GM12875 (cell line): ENCODE data around the gene PRKN.

Source experiments
- H3K4me3 ChIP-seq: one replicate; pipeline ENCODE4 v1.5.1; 2011; ENCODE audit warnings: low read depth, low read length, control low read depth
- TF ChIP-seq, protein P1 (sequence below): IDR thresholded peaks from 2 replicates; pipeline ENCODE4 v1.5.1; 2011; ENCODE audit warnings: low read depth, mild to moderate bottlenecking, control low read depth, inconsistent platforms, low read length, moderate library complexity, borderline replicate concordance; ENCODE audit not compliant: insufficient read depth

PRKN gene

DNA sequence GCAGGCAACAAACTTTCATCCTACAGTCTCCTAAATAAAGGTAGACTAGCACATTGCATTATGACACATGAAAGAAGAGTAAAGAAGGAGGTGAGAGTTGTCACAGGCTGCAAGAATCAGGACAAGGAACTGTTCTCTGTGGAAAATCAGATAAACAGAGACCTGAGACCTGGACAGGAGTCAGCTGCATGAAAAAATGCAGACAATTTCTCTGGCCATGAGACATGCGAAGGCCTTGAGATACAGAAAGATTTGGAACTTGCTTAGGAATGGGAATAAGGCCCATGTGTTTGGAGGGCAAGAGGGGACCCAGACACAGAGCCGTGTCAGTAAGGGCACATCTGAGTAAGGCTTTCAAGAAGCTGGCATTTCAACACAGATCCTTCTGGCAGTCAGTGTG is 779.1 kb downstream of the PRKN start:
- TF ChIP-seq, protein P1, sequence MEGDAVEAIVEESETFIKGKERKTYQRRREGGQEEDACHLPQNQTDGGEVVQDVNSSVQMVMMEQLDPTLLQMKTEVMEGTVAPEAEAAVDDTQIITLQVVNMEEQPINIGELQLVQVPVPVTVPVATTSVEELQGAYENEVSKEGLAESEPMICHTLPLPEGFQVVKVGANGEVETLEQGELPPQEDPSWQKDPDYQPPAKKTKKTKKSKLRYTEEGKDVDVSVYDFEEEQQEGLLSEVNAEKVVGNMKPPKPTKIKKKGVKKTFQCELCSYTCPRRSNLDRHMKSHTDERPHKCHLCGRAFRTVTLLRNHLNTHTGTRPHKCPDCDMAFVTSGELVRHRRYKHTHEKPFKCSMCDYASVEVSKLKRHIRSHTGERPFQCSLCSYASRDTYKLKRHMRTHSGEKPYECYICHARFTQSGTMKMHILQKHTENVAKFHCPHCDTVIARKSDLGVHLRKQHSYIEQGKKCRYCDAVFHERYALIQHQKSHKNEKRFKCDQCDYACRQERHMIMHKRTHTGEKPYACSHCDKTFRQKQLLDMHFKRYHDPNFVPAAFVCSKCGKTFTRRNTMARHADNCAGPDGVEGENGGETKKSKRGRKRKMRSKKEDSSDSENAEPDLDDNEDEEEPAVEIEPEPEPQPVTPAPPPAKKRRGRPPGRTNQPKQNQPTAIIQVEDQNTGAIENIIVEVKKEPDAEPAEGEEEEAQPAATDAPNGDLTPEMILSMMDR: no peak
- no peak overlapping the region for H3K4me3 ChIP-seq

DNA sequence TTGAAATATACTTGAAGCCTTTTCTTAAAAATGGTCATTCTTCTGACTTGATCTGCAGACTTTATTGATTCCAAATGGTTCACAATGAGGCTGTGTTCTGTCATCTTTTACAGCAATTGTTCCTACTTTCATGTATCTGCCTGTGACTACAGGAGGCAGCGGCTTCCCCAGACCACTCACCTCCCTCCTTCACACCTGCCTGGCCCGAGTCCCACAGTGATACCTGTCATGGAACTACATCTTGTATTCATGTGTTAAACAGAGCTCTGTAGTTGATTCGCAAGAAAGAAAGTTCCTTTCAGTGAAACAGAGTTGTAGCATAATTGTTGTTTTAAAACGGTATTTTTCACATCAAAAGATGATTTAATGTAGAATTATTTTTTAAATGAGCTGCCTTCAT is 780.2 kb downstream of the PRKN start:
- no peak overlapping the region for H3K4me3 ChIP-seq
- TF ChIP-seq, protein P1: no peak

DNA sequence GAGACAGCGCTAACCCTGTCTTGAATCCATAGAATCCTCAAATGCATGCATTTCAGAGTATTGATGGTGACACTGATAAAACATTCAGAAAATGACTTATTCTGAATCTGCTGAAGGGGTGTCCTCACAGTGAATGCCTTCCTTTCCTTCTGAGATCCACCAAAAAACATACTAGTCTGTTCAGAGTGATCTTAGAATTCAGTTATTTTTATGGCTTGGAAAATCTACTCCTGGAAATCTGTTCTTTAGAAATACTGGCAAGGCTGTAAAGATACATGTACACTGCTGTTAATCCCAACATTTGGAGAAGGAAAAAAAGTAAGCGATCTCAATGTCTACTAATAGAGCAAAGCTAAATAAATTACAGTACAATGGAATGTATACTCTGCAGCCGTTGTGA is 781.1 kb downstream of the PRKN start:
- TF ChIP-seq, protein P1: no peak
- no peak overlapping the region for H3K4me3 ChIP-seq

DNA sequence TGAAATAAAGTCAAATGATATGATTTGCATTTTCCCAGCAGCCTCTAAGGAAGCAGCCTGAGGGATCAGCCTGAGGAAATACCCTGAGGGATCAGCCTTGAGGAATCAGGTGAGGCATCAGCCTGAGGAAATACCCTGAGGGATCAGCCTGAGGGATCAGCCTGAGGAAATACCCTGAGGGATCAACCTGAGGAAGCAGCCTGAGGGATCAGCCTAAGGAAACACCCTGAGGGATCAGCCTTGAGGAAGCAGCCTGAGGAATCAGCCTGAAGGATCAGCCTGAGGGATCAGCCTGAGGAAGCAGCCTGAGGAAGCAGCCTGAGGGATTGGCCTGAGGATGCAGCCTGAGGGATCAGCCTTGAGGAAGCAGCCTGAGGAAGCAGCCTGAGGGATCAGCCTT is 784.0 kb downstream of the PRKN start:
- TF ChIP-seq, protein P1: no peak
- no peak overlapping the region for H3K4me3 ChIP-seq

DNA sequence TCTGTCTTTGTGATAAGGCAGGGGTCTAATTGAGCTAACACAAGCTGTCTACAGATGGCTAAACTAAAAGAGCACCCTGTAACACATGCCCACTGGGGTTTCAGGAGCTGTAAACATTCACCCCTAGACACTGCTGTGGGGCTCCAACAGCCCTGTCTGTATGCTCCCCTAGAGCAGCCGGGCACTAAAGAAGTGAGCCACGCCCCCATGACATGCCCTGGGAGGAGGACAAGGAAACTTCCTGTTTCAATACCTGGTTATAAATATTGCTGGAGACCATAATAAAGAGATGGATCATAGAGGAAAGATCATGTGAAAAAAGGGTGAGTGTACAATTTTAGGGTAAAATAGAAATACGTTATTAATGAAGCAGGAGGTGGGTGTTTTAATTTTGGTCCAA is 786.0 kb downstream of the PRKN start:
- TF ChIP-seq, protein P1: no peak
- no peak overlapping the region for H3K4me3 ChIP-seq

DNA sequence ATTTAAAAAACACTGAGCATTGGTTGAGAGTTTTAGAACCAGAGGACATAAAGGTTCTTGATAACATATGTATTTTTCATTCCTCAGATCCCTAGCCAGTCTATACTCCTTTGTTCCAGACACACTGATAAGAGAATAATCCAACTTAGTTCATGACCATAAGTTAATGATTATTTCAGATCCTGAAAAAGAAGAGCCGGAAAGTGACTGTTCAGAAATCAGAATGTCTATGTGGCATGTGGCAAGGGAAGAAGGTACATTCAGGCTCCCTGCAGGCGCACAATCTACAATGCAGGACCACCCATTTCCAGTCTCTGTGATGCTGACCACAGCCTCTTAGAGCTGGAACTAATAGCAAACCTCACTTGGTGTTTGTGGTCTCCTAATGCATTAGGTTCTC is 787.0 kb downstream of the PRKN start:
- no peak overlapping the region for H3K4me3 ChIP-seq
- TF ChIP-seq, protein P1: no peak

DNA sequence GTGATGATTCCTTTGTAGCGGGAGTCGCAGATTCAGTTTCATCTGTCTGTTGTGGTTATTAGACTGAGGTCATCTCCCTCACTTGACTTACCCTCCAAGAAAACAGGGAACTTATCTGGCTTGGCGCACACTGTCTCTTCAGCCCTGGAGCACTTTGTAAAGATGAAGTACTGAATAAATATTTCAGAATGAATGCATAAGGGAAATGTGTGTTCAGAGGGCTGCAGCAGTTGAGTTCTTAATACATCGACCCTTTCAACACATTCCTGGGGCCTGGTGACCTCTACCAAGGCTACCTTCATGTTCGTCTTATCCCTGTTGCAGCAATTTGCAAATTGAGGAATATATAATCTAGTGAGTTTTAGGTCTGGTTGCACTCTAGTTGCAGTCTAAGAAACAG is 801.2 kb downstream of the PRKN start:
- no peak overlapping the region for H3K4me3 ChIP-seq
- TF ChIP-seq, protein P1: no peak
